ENCODE measurements around the gene RNF223. TPM values are rescaled to one million over a fixed set of nuclear protein-coding genes. Genes with fewer than 3 reads are reported as not detected.
A peak's percentile ranks its signal among the peaks of the same experiment; 100 is the strongest.

RNF223 gene
- total and polyA plus RNA-seq, 12 donors, result not detected

DNA sequence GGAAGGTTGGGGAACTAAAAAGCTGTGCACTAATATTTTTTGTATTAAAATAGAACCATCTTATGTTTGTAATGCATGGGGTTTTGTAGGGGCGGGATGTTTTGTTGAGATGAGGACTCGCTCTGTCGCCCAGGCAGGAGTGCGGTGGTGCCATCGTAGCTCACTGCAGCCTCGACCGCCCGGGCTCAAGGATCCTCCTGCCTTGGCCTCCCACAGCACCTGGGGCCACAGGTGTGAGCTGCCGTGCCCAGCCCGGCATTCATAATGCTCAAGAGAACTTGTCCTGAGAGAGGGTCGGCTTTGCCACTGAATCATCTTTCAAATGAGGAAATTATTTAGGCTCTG is 44.7 kb upstream of the RNF223 start:
- intact Hi-C loops (cut with DNase I), result loop anchor here in 3 of 10 donors (5.0 kb wide), 3 partner anchors 102 to 238 kb away; partner anchors contain the start of gene MXRA8 (in 1 of the 3)
- H3K4me3 ChIP-seq, result no peak overlapping the region
- H3K36me3 ChIP-seq, result no peaks in the 10 kb centered on the region
- WGBS, 2 donors, result 89 to 91% methylated on average over 11 of the region's 11 CpGs
- H3K27ac ChIP-seq, result no peak overlapping the region
- no peak for ATAC-seq
- peaks cover 0 to 29% (median 13%) of the 10 kb centered on the region in 7 donors for H3K27me3 ChIP-seq
- TF ChIP-seq CTCF (IDR thresholded peaks at IDR 0.05), result no peak
- no peak for DNase-seq
- H3K9me3 ChIP-seq, result peaks cover 0 to 3% (median 0%) of the 10 kb centered on the region in 11 donors
- H3K4me1 ChIP-seq, result peaks cover 0 to 21% (median 15%) of the 10 kb centered on the region in 9 donors

- H3K27me3 ChIP-seq, result peaks cover 0 to 29% (median 13%) of the 10 kb centered on the region in 7 donors
- WGBS, 2 donors, result 79 to 84% methylated on average over 33 of the region's 33 CpGs
- peaks cover 0 to 21% (median 15%) of the 10 kb centered on the region in 9 donors for H3K4me1 ChIP-seq
- intact Hi-C loops (cut with DNase I), result loop anchor here in 3 of 10 donors (5.0 kb wide), 3 partner anchors 101 to 239 kb away; partner anchors contain the start of gene MXRA8 (in 1 of the 3)
- peaks cover 0 to 9% (median 4%) of the 10 kb centered on the region in 11 donors for H3K9me3 ChIP-seq
- H3K27ac ChIP-seq, result no peak overlapping the region
- H3K36me3 ChIP-seq, result peaks cover 0 to 4% (median 0%) of the 10 kb centered on the region in 9 donors
- DNase-seq (no peak), ATAC-seq (no peak)
- H3K4me3 ChIP-seq, result no peak overlapping the region
- no peak for TF ChIP-seq CTCF (IDR thresholded peaks at IDR 0.05)
Observed at GRCh38 chr1:1118011-1118875, 44.1 kb upstream of the RNF223 start.

GRCh38 chr1:1117469-1117831 is 43.3 kb upstream of the RNF223 start:
- Histone ChIP-seq H3K27ac (no peak overlapping the region), H3K36me3 (peaks cover 0 to 9% (median 0%) of the 10 kb centered on the region in 9 donors), H3K27me3 (peaks cover 0 to 29% (median 11%) of the 10 kb centered on the region in 7 donors), H3K9me3 (peaks cover 0 to 15% (median 6%) of the 10 kb centered on the region in 11 donors), H3K4me1 (peaks cover 0 to 18% (median 14%) of the 10 kb centered on the region in 9 donors), H3K4me3 (no peak overlapping the region)
- no peak for TF ChIP-seq CTCF (IDR thresholded peaks at IDR 0.05)
- intact Hi-C loops (cut with DNase I), result loop anchor here in 4 of 10 donors (2.0 to 5.0 kb wide), 4 partner anchors 100 to 240 kb away; partner anchors contain the start of gene MXRA8 (in 1 of the 4)
- ATAC-seq (no peak), DNase-seq (no peak)
- 71 to 75% methylated on average over 20 of the region's 20 CpGs for WGBS, 2 donors

DNA sequence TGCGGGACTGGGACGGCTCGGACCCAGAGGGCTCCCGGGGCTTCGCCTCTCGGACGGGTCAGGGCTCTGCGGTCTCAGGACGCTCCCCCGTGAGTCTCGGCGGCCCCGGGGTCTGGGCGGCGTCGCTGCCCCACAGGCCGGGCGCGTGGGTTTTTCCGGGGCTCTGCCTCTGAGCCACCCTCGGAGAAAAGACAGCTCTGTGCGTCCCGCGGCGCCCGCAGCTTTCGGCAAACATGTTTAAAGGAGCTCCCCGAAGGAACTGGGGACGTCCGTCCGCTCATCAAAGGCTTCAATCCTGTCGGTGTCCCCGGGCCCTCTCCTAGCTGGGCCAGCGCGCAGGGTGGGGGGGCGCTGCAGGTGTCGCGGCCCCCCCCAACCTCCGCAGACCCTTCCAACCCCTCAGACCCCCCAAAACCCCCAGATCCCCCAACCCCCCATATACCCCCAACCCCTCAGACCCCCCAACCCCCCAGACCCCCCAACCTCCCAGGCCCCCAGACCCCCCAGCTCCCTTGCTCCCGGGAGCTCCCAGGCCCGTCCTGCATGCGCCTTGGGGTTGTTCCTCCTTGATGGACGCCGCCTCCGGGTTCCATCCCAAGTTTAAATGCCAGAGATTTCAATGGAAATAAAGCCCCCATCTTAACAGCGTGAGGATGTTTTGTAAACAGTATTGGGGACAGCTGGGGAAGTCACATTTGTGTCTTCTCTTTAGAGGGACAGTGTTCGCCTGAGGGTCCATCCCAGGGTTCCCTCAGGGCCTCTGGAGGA is 42.8 kb upstream of the RNF223 start:
- peaks cover 0 to 12% (median 9%) of the 10 kb centered on the region in 9 donors for H3K4me1 ChIP-seq
- ATAC-seq (no peak), DNase-seq (no peak)
- peak overlapping the region in 2 of 10 donors; percentile 34 to 84 for H3K27ac ChIP-seq
- no peak for TF ChIP-seq CTCF (IDR thresholded peaks at IDR 0.05)
- H3K36me3 ChIP-seq, result peaks cover 0 to 9% (median 0%) of the 10 kb centered on the region in 9 donors
- H3K27me3 ChIP-seq, result peaks cover 0 to 29% (median 10%) of the 10 kb centered on the region in 7 donors
- 9 to 11% methylated on average over 45 to 47 of the region's 47 CpGs for WGBS, 2 donors
- H3K9me3 ChIP-seq, result peaks cover 0 to 15% (median 6%) of the 10 kb centered on the region in 11 donors
- intact Hi-C loops (cut with DNase I), result loop anchor here in 4 of 10 donors (2.0 to 5.0 kb wide), 4 partner anchors 100 to 240 kb away; partner anchors contain the start of gene MXRA8 (in 1 of the 4)
- H3K4me3 ChIP-seq, result peak overlapping the region; percentile 50 to 98 (median 94)

Measured in heart right ventricle (tissue), 16 donors.